Spinal cord (tissue), 10 donors: ENCODE results near the gene GABBR1. TPM values are rescaled to one million over a fixed set of nuclear protein-coding genes. Genes with fewer than 3 reads are reported as not detected.

Source experiments
- DNase-seq, 6 donors: peaks; one replicate each; pipeline versions ENCODE4 v3.0.0 to v3.0.0-alpha.2; 2013 to 2015; ENCODE audit warnings: low spot score in 6 of 6, low read depth in 4 of 6
- H3K27ac ChIP-seq: one replicate; pipeline ENCODE4 v1.5.1; 2013; ENCODE audit warnings: low read depth, low read length, control low read depth
- H3K27me3 ChIP-seq: one replicate; pipeline ENCODE4 v1.6.1; 2013; ENCODE audit warnings: low read length; ENCODE audit not compliant: control insufficient read depth, insufficient read depth
- H3K36me3 ChIP-seq: one replicate; pipeline ENCODE4 v1.6.1; 2013; ENCODE audit warnings: low read length; ENCODE audit not compliant: control insufficient read depth, insufficient read depth
- H3K4me1 ChIP-seq: one replicate; pipeline ENCODE4 v1.6.1; 2013; ENCODE audit warnings: low read length; ENCODE audit not compliant: control insufficient read depth, insufficient read depth
- H3K4me3 ChIP-seq: one replicate; pipeline ENCODE4 v1.5.1; 2013; ENCODE audit warnings: low read depth, low read length, control low read depth
- H3K9me3 ChIP-seq: one replicate; pipeline ENCODE4 v1.6.1; 2013; ENCODE audit warnings: low read length; ENCODE audit not compliant: control insufficient read depth, insufficient read depth
- WGBS: methylation state at CpG from one replicate; pipeline ENCODE4 v1.1.5; 2013; ENCODE audit warnings: missing lambda C conversion rate; ENCODE audit not compliant: insufficient coverage; 5-methylcytosine and 5-hydroxymethylcytosine counted together
- polyA plus RNA-seq, 2 donors: library from polyadenylated mRNA; unstranded; fragments of 120-200 nt; gene quantifications; one replicate each; pipeline ENCODE4 v1.2.1, GENCODE V29; 2013; ENCODE audit not compliant: insufficient read length in 2 of 2
- total RNA-seq, 2 donors: library from RNA; depleted of rRNA in 1 of 2; stranded (reverse); fragments of 120-200 nt in 1 of 2; fragments of >200 nt in 1 of 2; gene quantifications; one replicate each; pipeline versions ENCODE4 v1.2.3 to v1.2.4, GENCODE V29; 2013 to 2014
- donor health status: healthy.

GABBR1 gene
- total and polyA plus RNA-seq, 4 donors: 97.9 to 438 (median 270) TPM

GRCh38 chr6:29590218-29590808, 42.7 kb downstream of the GABBR1 start:
- DNase-seq: no peak
- 100% methylated on average over 2 of the region's 4 CpGs for WGBS
- H3K27me3 ChIP-seq: no peaks in the 10 kb centered on the region
- H3K4me3 ChIP-seq: no peak overlapping the region
- H3K36me3 ChIP-seq: no peaks in the 10 kb centered on the region
- no peaks in the 10 kb centered on the region for H3K9me3 ChIP-seq
- H3K27ac ChIP-seq: no peak overlapping the region
- peaks cover 3% of the 10 kb centered on the region for H3K4me1 ChIP-seq

- Histone ChIP-seq H3K27me3 (no peaks in the 10 kb centered on the region), H3K27ac (no peak overlapping the region), H3K4me1 (peaks cover 3% of the 10 kb centered on the region), H3K4me3 (no peak overlapping the region), H3K9me3 (no peaks in the 10 kb centered on the region), H3K36me3 (no peaks in the 10 kb centered on the region)
- 40% methylated on average over 1 of the region's 3 CpGs for WGBS
- peak; percentile 61 to 94 (median 63) for DNase-seq
Measured at GRCh38 chr6:29589423-29590048, 43.4 kb downstream of the GABBR1 start.

GRCh38 chr6:29584821-29585220, 48.2 kb downstream of the GABBR1 start, which contains the start of gene OR2H2:
Gene OR2H2 (plus strand): TSS chr6:29585121. CDS start chr6:29587945, 2,824 bp downstream.
- Histone ChIP-seq H3K27ac (no peak within 1 kb of the TSS), H3K36me3 (no peaks in the 10 kb centered on the region), H3K4me3 (no peak within 1 kb of the TSS), H3K9me3 (no peaks in the 10 kb centered on the region), H3K27me3 (no peaks in the 10 kb centered on the region), H3K4me1 (no peaks in the 10 kb centered on the region)
- no peak for DNase-seq

- no peaks in the 10 kb centered on the region for H3K9me3 ChIP-seq
- no peak overlapping the region for H3K27ac ChIP-seq
- no peaks in the 10 kb centered on the region for H3K4me1 ChIP-seq
- no peak overlapping the region for H3K4me3 ChIP-seq
- no peak for DNase-seq
- no peaks in the 10 kb centered on the region for H3K36me3 ChIP-seq
- 78% methylated on average over 6 of the region's 7 CpGs for WGBS
- no peaks in the 10 kb centered on the region for H3K27me3 ChIP-seq
Measured at GRCh38 chr6:29577544-29577943, 55.4 kb downstream of the GABBR1 start.

GRCh38 chr6:29576056-29576455, 56.9 kb downstream of the GABBR1 start:
- DNase-seq: no peak
- Histone ChIP-seq H3K4me3 (no peak overlapping the region), H3K9me3 (no peaks in the 10 kb centered on the region), H3K36me3 (no peaks in the 10 kb centered on the region), H3K27ac (no peak overlapping the region), H3K4me1 (no peaks in the 10 kb centered on the region), H3K27me3 (peaks cover 2% of the 10 kb centered on the region)

- no peaks in the 10 kb centered on the region for H3K36me3 ChIP-seq
- WGBS: 83% methylated on average over 1 of the region's 5 CpGs
- H3K4me1 ChIP-seq: no peaks in the 10 kb centered on the region
- H3K9me3 ChIP-seq: no peaks in the 10 kb centered on the region
- peaks cover 2% of the 10 kb centered on the region for H3K27me3 ChIP-seq
- H3K4me3 ChIP-seq: no peak overlapping the region
- no peak overlapping the region for H3K27ac ChIP-seq
- DNase-seq: peak in 2 of 6 donors; percentile 23 to 83
Measured at GRCh38 chr6:29567991-29568390, 65.0 kb downstream of the GABBR1 start.

GRCh38 chr6:29567541-29567940, 65.4 kb downstream of the GABBR1 start:
- no CpG with 5 or more reads among the region's 2 CpGs for WGBS
- no peaks in the 10 kb centered on the region for H3K4me1 ChIP-seq
- H3K4me3 ChIP-seq: no peak overlapping the region
- no peak overlapping the region for H3K27ac ChIP-seq
- no peaks in the 10 kb centered on the region for H3K9me3 ChIP-seq
- H3K27me3 ChIP-seq: peaks cover 2% of the 10 kb centered on the region
- DNase-seq: peak in 1 of 6 donors; percentile 77
- H3K36me3 ChIP-seq: no peaks in the 10 kb centered on the region

GRCh38 chr6:29566856-29567255, 66.1 kb downstream of the GABBR1 start:
- no peaks in the 10 kb centered on the region for H3K36me3 ChIP-seq

GRCh38 chr6:29564875-29565274, 68.1 kb downstream of the GABBR1 start:
- H3K36me3 ChIP-seq: no peaks in the 10 kb centered on the region
- H3K27me3 ChIP-seq: no peaks in the 10 kb centered on the region
- H3K9me3 ChIP-seq: no peaks in the 10 kb centered on the region
- H3K4me1 ChIP-seq: no peaks in the 10 kb centered on the region
- no peak overlapping the region for H3K27ac ChIP-seq
- no peak overlapping the region for H3K4me3 ChIP-seq
- DNase-seq: no peak

More at GRCh38 chr6:29566856-29567255, 66.1 kb downstream of the GABBR1 start:
- Histone ChIP-seq H3K4me3 (no peak overlapping the region), H3K9me3 (no peaks in the 10 kb centered on the region), H3K4me1 (no peaks in the 10 kb centered on the region), H3K27ac (no peak overlapping the region), H3K27me3 (no peaks in the 10 kb centered on the region)
- WGBS: 100% methylated on average over 4 of the region's 5 CpGs
- peak in 1 of 6 donors; percentile 28 for DNase-seq

- no peaks in the 10 kb centered on the region for H3K27me3 ChIP-seq
- H3K27ac ChIP-seq: no peak overlapping the region
- no peak overlapping the region for H3K4me3 ChIP-seq
- no peaks in the 10 kb centered on the region for H3K36me3 ChIP-seq
- no peak for DNase-seq
- WGBS: 90% methylated on average over 3 of the region's 3 CpGs
- H3K9me3 ChIP-seq: no peaks in the 10 kb centered on the region
- H3K4me1 ChIP-seq: no peaks in the 10 kb centered on the region
Measured at GRCh38 chr6:29563435-29563965, 69.5 kb downstream of the GABBR1 start.
